Activated CD4-positive, alpha-beta T cell treated with anti-CD3 and anti-CD28 coated beads for 36 hours (primary cell): ENCODE results near the gene RBM20. TPM values are rescaled to one million over a fixed set of nuclear protein-coding genes. Genes with fewer than 3 reads are reported as not detected.

ENCODE experiments used
- ATAC-seq: fragments of 200-7000 bp; cut with Tn5 transposase; one replicate; pipeline ENCODE4 v1.10.0; 2021; ENCODE audit warnings: mild to moderate bottlenecking, moderate library complexity
- CTCF ChIA-PET: fragments of 350-600 bp; sonication (Branson Sonifier 250); formaldehyde crosslinking; loops from one replicate; lab custom pipeline; 2021; ENCODE audit warnings: antibody characterized with exemption; lab: Charles Lee
- POLR2A ChIA-PET: fragments of 350-600 bp; sonication (Branson Sonifier 250); formaldehyde crosslinking; loops from one replicate; lab custom pipeline; 2021; ENCODE audit warnings: antibody characterized with exemption, inconsistent platforms; lab: Charles Lee
- DNase-seq: peaks from one replicate; pipeline ENCODE4 v3.0.0-alpha.2; 2020
- H3K27ac Mint-ChIP-seq: one replicate; pipeline ENCODE4 v1.8.0; 2021; ENCODE audit warnings: mixed read lengths
- H3K27me3 Mint-ChIP-seq: one replicate; pipeline ENCODE4 v1.8.0; 2021; ENCODE audit warnings: mixed read lengths
- H3K36me3 Mint-ChIP-seq: one replicate; pipeline ENCODE4 v1.8.0; 2021; ENCODE audit warnings: low read depth, mixed read lengths
- H3K4me1 Mint-ChIP-seq: one replicate; pipeline ENCODE4 v1.8.0; 2021; ENCODE audit warnings: mixed read lengths
- H3K4me3 Mint-ChIP-seq: one replicate; pipeline ENCODE4 v1.8.0; 2021; ENCODE audit warnings: mild to moderate bottlenecking, moderate library complexity, mixed read lengths
- H3K9me3 Mint-ChIP-seq: one replicate; pipeline ENCODE4 v1.8.0; 2021; ENCODE audit warnings: low read depth, mixed read lengths
- intact Hi-C, 2 experiments: fragments of 100-400 bp; cut with DNase I in 1 of 2; cut with micrococcal nuclease in 1 of 2; formaldehyde crosslinking; loops; one replicate each; pipeline versions ENCODE4 v1.14.2 to v1.15.1; 2022 to 2024; cut with DNase I, micrococcal nuclease
- total RNA-seq, 2 experiments: library from RNA; stranded (reverse); gene quantifications; one replicate each; pipeline ENCODE4 v1.2.3, GENCODE V29; 2021

Gene RBM20
- total RNA-seq, 2 experiments from 2014 or later = 0.05 to 0.40 TPM

- POLR2A ChIA-PET = no interaction called here
- no peak overlapping the region for H3K27ac Mint-ChIP-seq
- DNase-seq (no peak), ATAC-seq (no peak)
- H3K36me3 Mint-ChIP-seq = no peaks in the 10 kb centered on the region
- CTCF ChIA-PET = interaction anchor here (0.7 to 2.5 kb wide), 6 partner anchors 8 to 71 kb away, joined by 3 to 16 read pairs (median 6); no protein-coding TSS in a partner anchor
- H3K9me3 Mint-ChIP-seq = no peaks in the 10 kb centered on the region
- no peak overlapping the region for H3K4me3 Mint-ChIP-seq
- H3K4me1 Mint-ChIP-seq = peaks cover 3% of the 10 kb centered on the region
- peaks cover 2% of the 10 kb centered on the region for H3K27me3 Mint-ChIP-seq
- intact Hi-C loops = loop anchor here in 1 of 2 experiments (2.0 kb wide), 1 partner anchor 69 kb away; no protein-coding TSS in a partner anchor
These were observed 35.5 kb downstream of the RBM20 start for GRCh38 chr10:110679486-110680272.

GRCh38 chr10:110680273-110681020 is 36.3 kb downstream of the RBM20 start:
- H3K36me3 Mint-ChIP-seq = no peaks in the 10 kb centered on the region
- peaks cover 3% of the 10 kb centered on the region for H3K4me1 Mint-ChIP-seq
- DNase-seq = no peak
- H3K4me3 Mint-ChIP-seq = no peak overlapping the region
- no peak for ATAC-seq
- H3K9me3 Mint-ChIP-seq = no peaks in the 10 kb centered on the region
- ChIA-PET POLR2A (interaction anchor here (0.7 kb wide), 1 partner anchor 36 kb away, joined by 5 read pairs; no protein-coding TSS in a partner anchor), CTCF (interaction anchor here (0.7 to 2.5 kb wide), 9 partner anchors 9 to 373 kb away, joined by 3 to 16 read pairs (median 4); no protein-coding TSS in a partner anchor)
- intact Hi-C loops = loop anchor here (1.0 to 2.0 kb wide), 2 partner anchors 70 kb away; no protein-coding TSS in a partner anchor
- no peak overlapping the region for H3K27ac Mint-ChIP-seq
- H3K27me3 Mint-ChIP-seq = peaks cover 2% of the 10 kb centered on the region

GRCh38 chr10:110681023-110681681 is 37.0 kb downstream of the RBM20 start:
- CTCF ChIA-PET = interaction anchor here (0.6 to 2.5 kb wide), 9 partner anchors 10 to 374 kb away, joined by 3 to 16 read pairs (median 4); no protein-coding TSS in a partner anchor

GRCh38 chr10:110682348-110682747 is 38.2 kb downstream of the RBM20 start:
- CTCF ChIA-PET = interaction anchor here (0.5 to 3.3 kb wide), 8 partner anchors 8 to 711 kb away, joined by 3 to 29 read pairs (median 4); no protein-coding TSS in a partner anchor
- Mint-ChIP-seq H3K9me3 (no peaks in the 10 kb centered on the region), H3K27me3 (peaks cover 2% of the 10 kb centered on the region), H3K4me1 (peaks cover 3% of the 10 kb centered on the region), H3K36me3 (no peaks in the 10 kb centered on the region), H3K4me3 (no peak overlapping the region), H3K27ac (no peak overlapping the region)
- intact Hi-C loops = no loop called here
- no peak for DNase-seq
- no peak for ATAC-seq
- POLR2A ChIA-PET = no interaction called here

More at GRCh38 chr10:110681023-110681681, 37.0 kb downstream of the RBM20 start:
- peak; percentile 65 for DNase-seq
- Mint-ChIP-seq H3K4me1 (peaks cover 3% of the 10 kb centered on the region), H3K27ac (no peak overlapping the region), H3K4me3 (no peak overlapping the region), H3K9me3 (no peaks in the 10 kb centered on the region), H3K36me3 (no peaks in the 10 kb centered on the region), H3K27me3 (peaks cover 2% of the 10 kb centered on the region)
- peak; percentile 55 for ATAC-seq
- intact Hi-C loops = loop anchor here (1.0 to 2.0 kb wide), 2 partner anchors 70 to 71 kb away; no protein-coding TSS in a partner anchor
- POLR2A ChIA-PET = interaction anchor here (0.7 kb wide), 1 partner anchor 37 kb away, joined by 5 read pairs; no protein-coding TSS in a partner anchor

GRCh38 chr10:110684800-110685446 is 40.8 kb downstream of the RBM20 start:
- ATAC-seq = no peak
- CTCF ChIA-PET = interaction anchor here (0.6 to 3.3 kb wide), 4 partner anchors 13 to 232 kb away, joined by 3 to 29 read pairs (median 4); no protein-coding TSS in a partner anchor

GRCh38 chr10:110686047-110686446 is 41.9 kb downstream of the RBM20 start:
- ChIA-PET CTCF (interaction anchor here (1.4 to 1.7 kb wide), 3 partner anchors 14 to 75 kb away, joined by 3 to 9 read pairs (median 4); no protein-coding TSS in a partner anchor), POLR2A (no interaction called here)
- intact Hi-C loops = no loop called here
- no peaks in the 10 kb centered on the region for H3K9me3 Mint-ChIP-seq
- H3K27me3 Mint-ChIP-seq = no peaks in the 10 kb centered on the region
- no peak for ATAC-seq
- H3K36me3 Mint-ChIP-seq = no peaks in the 10 kb centered on the region
- H3K4me3 Mint-ChIP-seq = no peak overlapping the region
- H3K27ac Mint-ChIP-seq = no peak overlapping the region
- H3K4me1 Mint-ChIP-seq = no peaks in the 10 kb centered on the region
- no peak for DNase-seq

More at GRCh38 chr10:110684800-110685446, 40.8 kb downstream of the RBM20 start:
- H3K27ac Mint-ChIP-seq = no peak overlapping the region
- H3K4me3 Mint-ChIP-seq = no peak overlapping the region
- intact Hi-C loops = no loop called here
- H3K9me3 Mint-ChIP-seq = no peaks in the 10 kb centered on the region
- POLR2A ChIA-PET = no interaction called here
- H3K4me1 Mint-ChIP-seq = peaks cover 3% of the 10 kb centered on the region
- no peaks in the 10 kb centered on the region for H3K36me3 Mint-ChIP-seq
- peaks cover 2% of the 10 kb centered on the region for H3K27me3 Mint-ChIP-seq
- no peak for DNase-seq

- Mint-ChIP-seq H3K4me1 (no peaks in the 10 kb centered on the region), H3K9me3 (no peaks in the 10 kb centered on the region), H3K27ac (no peak overlapping the region), H3K4me3 (no peak overlapping the region), H3K36me3 (no peaks in the 10 kb centered on the region), H3K27me3 (no peaks in the 10 kb centered on the region)
- no peak for ATAC-seq
- CTCF ChIA-PET = interaction anchor here (1.1 to 1.7 kb wide), 3 partner anchors 13 to 25 kb away, joined by 4 to 9 read pairs (median 4); no protein-coding TSS in a partner anchor
- POLR2A ChIA-PET = no interaction called here
- intact Hi-C loops = no loop called here
- DNase-seq = no peak
These were observed 42.8 kb downstream of the RBM20 start for GRCh38 chr10:110686949-110687348.

GRCh38 chr10:110687400-110687799 is 43.3 kb downstream of the RBM20 start:
- DNase-seq (no peak), ATAC-seq (no peak)
- H3K9me3 Mint-ChIP-seq = no peaks in the 10 kb centered on the region
- H3K4me1 Mint-ChIP-seq = no peaks in the 10 kb centered on the region
- ChIA-PET CTCF (interaction anchor here (0.6 to 1.7 kb wide), 8 partner anchors 13 to 116 kb away, joined by 3 to 9 read pairs (median 4); no protein-coding TSS in a partner anchor), POLR2A (no interaction called here)
- no peaks in the 10 kb centered on the region for H3K27me3 Mint-ChIP-seq
- no peak overlapping the region for H3K27ac Mint-ChIP-seq
- H3K4me3 Mint-ChIP-seq = no peak overlapping the region
- intact Hi-C loops = no loop called here
- no peaks in the 10 kb centered on the region for H3K36me3 Mint-ChIP-seq

GRCh38 chr10:110691139-110691538 is 47.0 kb downstream of the RBM20 start:
- Mint-ChIP-seq H3K27me3 (no peaks in the 10 kb centered on the region), H3K36me3 (no peaks in the 10 kb centered on the region), H3K27ac (no peak overlapping the region), H3K4me3 (no peak overlapping the region), H3K4me1 (no peaks in the 10 kb centered on the region), H3K9me3 (peaks cover 4% of the 10 kb centered on the region)
- POLR2A ChIA-PET = no interaction called here
- intact Hi-C loops = no loop called here
- ATAC-seq (no peak), DNase-seq (no peak)
- CTCF ChIA-PET = no interaction called here

- Mint-ChIP-seq H3K27me3 (no peaks in the 10 kb centered on the region), H3K27ac (no peak overlapping the region), H3K4me3 (no peak overlapping the region), H3K4me1 (no peaks in the 10 kb centered on the region), H3K36me3 (no peaks in the 10 kb centered on the region), H3K9me3 (peaks cover 4% of the 10 kb centered on the region)
- ATAC-seq (no peak), DNase-seq (no peak)
- ChIA-PET POLR2A (no interaction called here), CTCF (interaction anchor here (0.8 to 0.9 kb wide), 2 partner anchors 22 to 24 kb away, joined by 3 to 4 read pairs; no protein-coding TSS in a partner anchor)
- intact Hi-C loops = no loop called here
These were observed 50.1 kb downstream of the RBM20 start for GRCh38 chr10:110694263-110694662.
